SK-N-SH (cell line): Measurements from ENCODE around the gene ST6GALNAC6. TPM values are rescaled to one million over a fixed set of nuclear protein-coding genes. Genes with fewer than 3 reads are reported as not detected.

Experiments used
- CTCF ChIA-PET: fragments of 300-600, 350-600 bp; formaldehyde crosslinking; extraction: SDS; loops from one replicate; lab custom pipeline; 2021; lab: Yijun Ruan, JAX
- POLR2A ChIA-PET: fragments of 350-600 bp; sonication (Branson Sonifier 250); formaldehyde crosslinking; extraction: SDS; loops from one replicate; lab custom pipeline; 2020; ENCODE audit warnings: antibody characterized with exemption, inconsistent platforms; lab: Yijun Ruan, JAX
- DNase-seq: peaks from one replicate; pipeline ENCODE4 v3.0.0; 2012
- H2AFZ ChIP-seq: fragments of 200-600 bp; sonication (generic); 2 replicates; pipeline ENCODE4 v1.8.1; 2016; ENCODE audit warnings: antibody characterized with exemption, mild to moderate bottlenecking, low read depth
- H3F3A ChIP-seq: fragments of 200-600 bp; sonication (generic); replicated peaks from 2 replicates; pipeline ENCODE3; 2016; ENCODE audit warnings: antibody characterized with exemption, mild to moderate bottlenecking; ENCODE audit not compliant: insufficient read depth
- H3K27ac ChIP-seq, 2 experiments: fragments of 200-500 bp in 1 of 2; fragments of 200-600 bp in 1 of 2; sonication (Bioruptor generic) in 1 of 2; sonication (generic), shearing (Covaris generic) in 1 of 2; 2 replicates each; pipeline versions ENCODE4 v1.5.1 to v1.6.1; 2014 to 2016; ENCODE audit warnings: low read depth in 2 of 2, inconsistent platforms in 1 of 2, low read length in 1 of 2, mild to moderate bottlenecking in 1 of 2, mixed read lengths in 1 of 2
- H3K27me3 ChIP-seq: fragments of 200-600 bp; sonication (generic), shearing (Covaris generic); 2 replicates; pipeline ENCODE4 v1.6.1; 2016; ENCODE audit warnings: mixed run types; ENCODE audit not compliant: insufficient read depth
- H3K36me3 ChIP-seq, 2 experiments: fragments of 200-500 bp in 1 of 2; fragments of 200-600 bp in 1 of 2; sonication (Bioruptor generic) in 1 of 2; sonication (generic) in 1 of 2; replicated peaks in 1 of 2; 2 replicates each; pipeline versions ENCODE3 to v1.5.1; 2014 to 2016; ENCODE audit warnings: low read length in 1 of 2, mild to moderate bottlenecking in 1 of 2; ENCODE audit not compliant: insufficient read depth in 2 of 2, control insufficient read depth in 1 of 2
- H3K4me1 ChIP-seq, 2 experiments: fragments of 200-500 bp in 1 of 2; fragments of 200-600 bp in 1 of 2; sonication (Bioruptor generic) in 1 of 2; sonication (generic), shearing (Covaris generic) in 1 of 2; 2 replicates each; pipeline versions ENCODE4 v1.5.1 to v1.6.1; 2014 to 2016; ENCODE audit warnings: low read depth in 1 of 2, low read length in 1 of 2, mixed run types in 1 of 2; ENCODE audit not compliant: insufficient read depth in 2 of 2, control insufficient read depth in 1 of 2
- H3K4me2 ChIP-seq: fragments of 200-600 bp; sonication (generic), shearing (Covaris generic); 2 replicates; pipeline ENCODE4 v1.6.1; 2017; ENCODE audit warnings: mixed run types
- H3K4me3 ChIP-seq, 2 experiments: fragments of 200-500 bp in 1 of 2; fragments of 200-600 bp in 1 of 2; sonication (Bioruptor generic) in 1 of 2; sonication (generic), shearing (Covaris generic) in 1 of 2; 2 replicates each; pipeline versions ENCODE4 v1.5.1 to v1.8.1; 2014 to 2016; ENCODE audit warnings: low read depth in 2 of 2, inconsistent platforms in 1 of 2, low read length in 1 of 2, mild to moderate bottlenecking in 1 of 2, mixed read lengths in 1 of 2, moderate library complexity in 1 of 2
- H3K79me2 ChIP-seq: fragments of 200-600 bp; sonication (generic); 2 replicates; pipeline ENCODE4 v1.8.1; 2017; ENCODE audit warnings: mild to moderate bottlenecking; ENCODE audit not compliant: insufficient read depth
- H3K9ac ChIP-seq: fragments of 200-600 bp; sonication (generic); 2 replicates; pipeline ENCODE4 v1.6.1; 2017; ENCODE audit warnings: mixed run types
- H3K9me2 ChIP-seq: fragments of 200-600 bp; sonication (generic); 2 replicates; pipeline ENCODE4 v1.6.1; 2017; ENCODE audit warnings: mixed run types
- H3K9me3 ChIP-seq: fragments of 200-600 bp; sonication (generic); 2 replicates; pipeline ENCODE4 v1.6.1; 2017; ENCODE audit warnings: mixed run types, mild to moderate bottlenecking, moderate library complexity
- H4K20me1 ChIP-seq: fragments of 200-600 bp; sonication (generic); 2 replicates; pipeline ENCODE4 v1.6.1; 2017; ENCODE audit warnings: mild to moderate bottlenecking, mixed run types; ENCODE audit not compliant: insufficient read depth
- CHD2 ChIP-seq: fragments of 150-350 bp; IDR thresholded peaks from 2 replicates; pipeline ENCODE4 v1.6.1; 2018; ENCODE audit warnings: low read length; ENCODE audit not compliant: partially characterized antibody
- ELF1 ChIP-seq: IDR thresholded peaks from 2 replicates; pipeline ENCODE4 v1.4.0; 2012
- EP300 ChIP-seq, 2 experiments: IDR thresholded peaks; 2 replicates each; pipeline versions ENCODE4 v1.4.0 to v1.6.1; 2012; ENCODE audit warnings: borderline replicate concordance in 1 of 2, low read depth in 1 of 2, low read length in 1 of 2
- EZH2phosphoT487 ChIP-seq: fragments of 200-600 bp; sonication (generic); IDR thresholded peaks from 2 replicates; pipeline ENCODE4 v1.6.1; 2017; ENCODE audit warnings: low read depth, mixed run types, mild to moderate bottlenecking, antibody characterized with exemption, moderate library complexity, borderline replicate concordance
- FOSL2 ChIP-seq: IDR thresholded peaks from 2 replicates; pipeline ENCODE4 v1.4.0; 2012; ENCODE audit warnings: low read depth, mild to moderate bottlenecking, moderate library complexity, borderline replicate concordance
- FOXM1 ChIP-seq: IDR thresholded peaks from 2 replicates; pipeline ENCODE4 v1.4.0; 2012; ENCODE audit warnings: low read depth, mild to moderate bottlenecking
- GATA2 ChIP-seq: sonication (generic); formaldehyde crosslinking; IDR thresholded peaks from 2 replicates; pipeline ENCODE4 v1.5.0; 2020; ENCODE audit warnings: mild to moderate bottlenecking, missing genetic modification reagents
- JUND ChIP-seq: IDR thresholded peaks from 2 replicates; pipeline ENCODE4 v1.4.0; 2012
- MEF2A ChIP-seq: IDR thresholded peaks from 2 replicates; pipeline ENCODE4 v1.4.0; 2012; ENCODE audit warnings: low read depth, borderline replicate concordance
- MXI1 ChIP-seq: IDR thresholded peaks from 2 replicates; pipeline ENCODE4 v1.6.1; 2012; ENCODE audit warnings: mild to moderate bottlenecking, low read depth, low read length, improper control_type of control experiment
- NFIC ChIP-seq: IDR thresholded peaks from 2 replicates; pipeline ENCODE4 v1.4.0; 2012; ENCODE audit warnings: borderline replicate concordance
- PBX3 ChIP-seq: IDR thresholded peaks from 2 replicates; pipeline ENCODE4; 2012
- RAD21 ChIP-seq: IDR thresholded peaks from 2 replicates; pipeline ENCODE4 v1.6.1; 2012; ENCODE audit warnings: mild to moderate bottlenecking, low read length
- RCOR1 ChIP-seq: fragments of 150-350 bp; IDR thresholded peaks from 2 replicates; pipeline ENCODE4 v1.6.1; 2017; ENCODE audit warnings: antibody characterized with exemption, low read length
- SMC3 ChIP-seq: IDR thresholded peaks from 2 replicates; pipeline ENCODE4 v1.6.1; 2012; ENCODE audit warnings: low read depth, low read length, improper control_type of control experiment
- TAF1 ChIP-seq: IDR thresholded peaks from 2 replicates; pipeline ENCODE4 v1.6.1; 2012; ENCODE audit warnings: low read depth, mild to moderate bottlenecking, low read length, moderate library complexity, borderline replicate concordance
- TCF12 ChIP-seq: IDR thresholded peaks from 2 replicates; pipeline ENCODE4 v1.4.0; 2012
- USF1 ChIP-seq: IDR thresholded peaks from 2 replicates; pipeline ENCODE4 v1.4.0; 2012; ENCODE audit warnings: low read depth, borderline replicate concordance
- YY1 ChIP-seq: IDR thresholded peaks from 2 replicates; pipeline ENCODE4 v1.4.0; 2012; ENCODE audit warnings: low read depth, mild to moderate bottlenecking
- WGBS: methylation state at CpG from one replicate; pipeline ENCODE4 v1.1.6; 2017; ENCODE audit warnings: low lambda C conversion rate; 5-methylcytosine and 5-hydroxymethylcytosine counted together
- polyA plus RNA-seq, 3 experiments: library from polyadenylated mRNA; depleted of rRNA; stranded (reverse); fragments of >200 nt; gene quantifications; 2 replicates each; pipeline ENCODE4 v1.2.3, GENCODE V29; 2012
- TF ChIP-seq, protein P1 (sequence below): fragments of 150-350 bp; IDR thresholded peaks from 2 replicates; pipeline ENCODE4 v1.6.1; 2016; ENCODE audit warnings: mild to moderate bottlenecking, low read depth, low read length

ST6GALNAC6 gene
- polyA plus RNA-seq, 1 of the 3 experiments (the other 2 are of a cell fraction): 34.8 TPM

DNA sequence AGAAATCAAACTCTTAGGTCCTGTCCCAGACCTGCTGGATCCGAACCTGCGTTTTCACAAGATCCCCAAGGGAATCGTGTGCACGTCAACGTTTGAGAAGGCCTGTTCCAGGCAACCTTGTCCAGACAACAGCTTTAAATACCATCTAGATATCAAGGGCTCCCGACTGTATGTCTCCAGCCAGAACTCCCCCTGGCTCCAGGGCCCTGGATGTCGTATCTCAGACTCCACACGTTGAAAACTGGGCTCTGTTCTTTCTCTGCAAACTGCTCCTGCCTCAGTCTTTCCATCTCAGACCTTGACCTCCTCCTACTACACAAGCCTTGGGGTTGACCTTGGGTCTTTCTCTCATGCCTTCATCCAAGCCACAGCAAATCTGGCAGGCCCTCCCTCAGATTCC, 39.1 kb downstream of the ST6GALNAC6 start:
- Histone ChIP-seq H3K4me2 (no peak overlapping the region), H3K4me1 (peaks cover 0 to 18% of the 10 kb centered on the region in 2 experiments; a peak in 1 of 4 replicates), H3K27me3 (no peaks in the 10 kb centered on the region), H3K36me3 (no peaks in the 10 kb centered on the region), H3K9me2 (no peaks in the 10 kb centered on the region), H3K9me3 (no peaks in the 10 kb centered on the region), H2AFZ (no peak overlapping the region), H3K9ac (no peak overlapping the region), H3K27ac (no peak overlapping the region), H3K4me3 (no peak overlapping the region), H3F3A (no peaks in the 10 kb centered on the region), H4K20me1 (no peaks in the 10 kb centered on the region), H3K79me2 (no peaks in the 10 kb centered on the region)
- TF ChIP-seq CHD2: no peak
- TF ChIP-seq SMC3: no peak
- TF ChIP-seq TCF12: no peak
- TF ChIP-seq FOSL2: no peak
- no peak for TF ChIP-seq EZH2phosphoT487
- no peak for TF ChIP-seq ELF1
- TF ChIP-seq FOXM1: no peak
- no peak for TF ChIP-seq JUND
- no peak for TF ChIP-seq MEF2A
- TF ChIP-seq EP300 (IDR thresholded peaks at IDR 0.05; ENCODE audit: borderline replicate concordance in 1 of 2, low read depth in 1 of 2, low read length in 1 of 2): no peak
- no peak for TF ChIP-seq PBX3
- no peak for TF ChIP-seq RCOR1
- TF ChIP-seq YY1: no peak
- TF ChIP-seq NFIC: no peak
- no peak for TF ChIP-seq USF1
- no peak for TF ChIP-seq MXI1
- TF ChIP-seq RAD21: no peak
- 83% methylated on average over 8 of the region's 8 CpGs for whole genome bisulfite sequencing
- DNase-seq: no peak
- ChIA-PET POLR2A (no interaction called here), CTCF (interaction anchor here (0.6 to 10.9 kb wide), 4 partner anchors 11 to 125 kb away, joined by 4 to 116 read pairs (median 7); partner anchors contain the start of gene TOR2A)

DNA sequence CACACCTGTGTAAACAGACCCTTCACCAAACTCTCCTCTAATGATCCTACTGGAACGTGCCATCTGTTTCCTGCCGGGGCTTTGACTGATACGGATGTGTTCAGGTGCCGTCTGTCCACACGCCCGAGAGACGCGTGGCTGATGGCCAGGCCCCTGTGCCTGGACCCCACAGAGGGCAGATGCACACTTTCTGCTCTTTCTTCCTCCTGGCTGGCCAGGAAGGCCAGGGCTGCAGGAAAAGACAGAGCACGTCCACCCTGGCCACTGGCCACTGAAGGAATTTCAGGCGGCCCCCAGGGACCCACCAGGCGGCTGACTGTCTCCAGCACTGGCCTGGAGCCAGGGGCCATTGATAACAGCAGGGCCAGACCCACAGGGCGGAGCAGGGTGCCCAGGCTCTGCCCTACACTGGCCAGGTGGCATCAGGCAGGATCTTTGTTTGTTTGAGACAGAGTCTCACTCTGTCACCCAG, 41.3 kb downstream of the ST6GALNAC6 start:
- 52% methylated on average over 9 of the region's 12 CpGs for WGBS
- no peak overlapping the region for H3K9ac ChIP-seq
- H3K79me2 ChIP-seq: peaks cover 13% of the 10 kb centered on the region
- H3K4me2 ChIP-seq: no peak overlapping the region
- no peaks in the 10 kb centered on the region for H3K9me3 ChIP-seq
- no peaks in the 10 kb centered on the region for H4K20me1 ChIP-seq
- peak; percentile 82 for DNase-seq
- POLR2A ChIA-PET: no interaction called here
- H3K9me2 ChIP-seq: no peaks in the 10 kb centered on the region
- H3K27ac ChIP-seq: peak overlapping the region in 1 of 2 experiments; percentile 58; a peak in 2 of 4 replicates
- no peak overlapping the region for H2AFZ ChIP-seq
- no peaks in the 10 kb centered on the region for H3K27me3 ChIP-seq
- no peak overlapping the region for H3K4me3 ChIP-seq
- H3K36me3 ChIP-seq: no peaks in the 10 kb centered on the region
- peaks cover 6 to 34% of the 10 kb centered on the region in 2 experiments; a peak in 2 of 4 replicates for H3K4me1 ChIP-seq
- no peaks in the 10 kb centered on the region for H3F3A ChIP-seq
- CTCF ChIA-PET: interaction anchor here (0.6 to 10.9 kb wide), 3 partner anchors 13 to 63 kb away, joined by 3 to 116 read pairs (median 3); no protein-coding TSS in a partner anchor
- TF ChIP-seq, protein P1, sequence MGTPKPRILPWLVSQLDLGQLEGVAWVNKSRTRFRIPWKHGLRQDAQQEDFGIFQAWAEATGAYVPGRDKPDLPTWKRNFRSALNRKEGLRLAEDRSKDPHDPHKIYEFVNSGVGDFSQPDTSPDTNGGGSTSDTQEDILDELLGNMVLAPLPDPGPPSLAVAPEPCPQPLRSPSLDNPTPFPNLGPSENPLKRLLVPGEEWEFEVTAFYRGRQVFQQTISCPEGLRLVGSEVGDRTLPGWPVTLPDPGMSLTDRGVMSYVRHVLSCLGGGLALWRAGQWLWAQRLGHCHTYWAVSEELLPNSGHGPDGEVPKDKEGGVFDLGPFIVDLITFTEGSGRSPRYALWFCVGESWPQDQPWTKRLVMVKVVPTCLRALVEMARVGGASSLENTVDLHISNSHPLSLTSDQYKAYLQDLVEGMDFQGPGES: no peak
- TF ChIP-seq EP300 (IDR thresholded peaks at IDR 0.05; ENCODE audit: borderline replicate concordance in 1 of 2, low read depth in 1 of 2, low read length in 1 of 2) (0 out of 4 replicates have a peak, but pooled peaks of 1 of the 2 experiments have one; percentile 30), MXI1 (peak; percentile 24; the same call in 1 of the 2 replicates), TAF1 (no peak), FOXM1 (no peak), RCOR1 (peak; percentile 87; the same call in 1 of the 2 replicates), GATA2 (CRISPR knock-in tag) (peak; percentile 51)
